Neural crest cell (in vitro differentiated cells): ENCODE data around the gene FPR2. TPM values are rescaled to one million over a fixed set of nuclear protein-coding genes. Genes with fewer than 3 reads are reported as not detected.

ENCODE experiments used
- DNase-seq: peaks from one replicate; pipeline ENCODE4 v3.0.0; 2021; ENCODE audit warnings: low read depth, mixed read lengths, low spot score
- H3K27ac Mint-ChIP-seq: one replicate; pipeline ENCODE4 v1.8.0; 2021; ENCODE audit warnings: mild to moderate bottlenecking, mixed read lengths; ENCODE audit not compliant: unreplicated experiment
- H3K27me3 Mint-ChIP-seq: 2 replicates; pipeline ENCODE4 v1.8.0; 2021; ENCODE audit warnings: low read depth, mild to moderate bottlenecking, mixed read lengths
- H3K36me3 Mint-ChIP-seq: 2 replicates; pipeline ENCODE4 v1.8.0; 2021; ENCODE audit warnings: low read depth, mild to moderate bottlenecking, mixed read lengths
- H3K4me1 Mint-ChIP-seq: 2 replicates; pipeline ENCODE4 v1.8.0; 2021; ENCODE audit warnings: mixed read lengths
- H3K4me3 Mint-ChIP-seq: one replicate; pipeline ENCODE4 v1.8.0; 2021; ENCODE audit warnings: mild to moderate bottlenecking, mixed read lengths
- H3K9me3 Mint-ChIP-seq: 2 replicates; pipeline ENCODE4 v1.8.0; 2021; ENCODE audit warnings: mixed read lengths
- total RNA-seq: library from RNA; stranded (reverse); gene quantifications from 2 replicates; pipeline ENCODE4 v1.2.1, GENCODE V29; 2021
- TF ChIP-seq, protein P1 (sequence below): fragments of 200-600 bp; sonication (generic); conservative IDR thresholded peaks from 2 replicates; pipeline ENCODE4 v1.5.0; 2021; ENCODE audit warnings: antibody characterized with exemption, mild to moderate bottlenecking

FPR2 gene
- total RNA-seq, 1 donor from 2014 or later = not detected

DNA sequence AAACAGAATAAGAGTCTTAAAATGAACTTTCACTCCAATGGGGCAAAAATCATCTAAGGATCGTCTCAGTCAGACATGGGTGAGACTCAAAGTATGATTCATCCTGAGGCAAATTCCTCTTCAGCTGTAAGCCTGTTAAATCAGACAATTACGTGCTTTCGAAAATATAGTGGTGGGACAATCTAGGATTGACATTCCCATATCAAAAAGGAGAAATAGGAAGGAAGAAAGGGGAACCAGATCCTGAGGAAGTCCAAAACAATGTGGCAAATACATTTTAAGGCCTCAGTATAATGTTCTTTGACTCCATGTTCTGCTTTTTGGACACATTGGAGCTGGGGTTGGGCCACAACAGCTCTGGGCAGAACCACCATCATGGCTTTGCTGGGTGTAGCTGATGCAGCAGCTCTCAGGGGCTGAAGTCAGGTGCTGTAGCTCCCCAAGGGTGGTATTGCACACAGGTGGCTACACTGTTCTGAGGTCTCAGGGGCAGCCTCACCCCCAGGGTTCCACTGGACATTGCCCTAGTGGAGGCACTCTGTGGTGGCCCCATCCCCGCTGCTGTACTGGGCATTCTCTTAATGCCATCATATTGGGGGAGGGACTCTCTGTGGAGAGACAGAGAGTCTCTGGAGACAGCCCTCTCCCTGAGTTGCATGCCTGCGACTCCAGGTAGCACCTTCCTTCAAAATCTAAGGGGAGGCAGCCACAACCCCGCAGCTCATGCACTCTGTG lies 28.2 kb downstream of the FPR2 start:
- peaks cover 6% of the 10 kb centered on the region for H3K9me3 Mint-ChIP-seq
- H3K4me3 Mint-ChIP-seq = no peak overlapping the region
- TF ChIP-seq, protein P1, sequence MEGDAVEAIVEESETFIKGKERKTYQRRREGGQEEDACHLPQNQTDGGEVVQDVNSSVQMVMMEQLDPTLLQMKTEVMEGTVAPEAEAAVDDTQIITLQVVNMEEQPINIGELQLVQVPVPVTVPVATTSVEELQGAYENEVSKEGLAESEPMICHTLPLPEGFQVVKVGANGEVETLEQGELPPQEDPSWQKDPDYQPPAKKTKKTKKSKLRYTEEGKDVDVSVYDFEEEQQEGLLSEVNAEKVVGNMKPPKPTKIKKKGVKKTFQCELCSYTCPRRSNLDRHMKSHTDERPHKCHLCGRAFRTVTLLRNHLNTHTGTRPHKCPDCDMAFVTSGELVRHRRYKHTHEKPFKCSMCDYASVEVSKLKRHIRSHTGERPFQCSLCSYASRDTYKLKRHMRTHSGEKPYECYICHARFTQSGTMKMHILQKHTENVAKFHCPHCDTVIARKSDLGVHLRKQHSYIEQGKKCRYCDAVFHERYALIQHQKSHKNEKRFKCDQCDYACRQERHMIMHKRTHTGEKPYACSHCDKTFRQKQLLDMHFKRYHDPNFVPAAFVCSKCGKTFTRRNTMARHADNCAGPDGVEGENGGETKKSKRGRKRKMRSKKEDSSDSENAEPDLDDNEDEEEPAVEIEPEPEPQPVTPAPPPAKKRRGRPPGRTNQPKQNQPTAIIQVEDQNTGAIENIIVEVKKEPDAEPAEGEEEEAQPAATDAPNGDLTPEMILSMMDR = no peak

DNA sequence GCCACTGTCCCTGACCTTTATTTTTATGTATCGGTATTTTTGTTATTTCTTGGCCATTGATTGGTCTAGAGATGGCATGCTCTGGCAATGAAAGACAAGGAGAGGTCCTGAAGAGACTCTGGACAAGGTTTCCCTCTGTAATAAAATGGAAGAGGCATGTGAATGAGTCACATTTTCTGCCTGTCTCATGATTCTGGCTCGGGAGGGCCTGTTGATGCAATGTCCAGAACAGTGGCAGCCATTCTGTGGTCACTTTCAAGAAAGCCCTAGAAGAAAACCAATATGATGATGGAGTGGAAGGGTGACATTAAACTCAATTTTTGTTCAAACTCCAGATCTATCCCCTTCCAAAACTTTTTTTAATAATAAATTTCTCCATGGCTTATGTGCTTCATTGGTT lies 32.0 kb downstream of the FPR2 start:
- Mint-ChIP-seq H3K9me3 (peaks cover 18% of the 10 kb centered on the region), H3K36me3 (peaks cover 3% of the 10 kb centered on the region)
- TF ChIP-seq, protein P1 = no peak

More for the DNA sequence above, 28.2 kb downstream of the FPR2 start:
- Mint-ChIP-seq H3K36me3 (no peaks in the 10 kb centered on the region), H3K27ac (no peak overlapping the region), H3K27me3 (peaks cover 3% of the 10 kb centered on the region), H3K4me1 (no peaks in the 10 kb centered on the region)
- no peak for DNase-seq

DNA sequence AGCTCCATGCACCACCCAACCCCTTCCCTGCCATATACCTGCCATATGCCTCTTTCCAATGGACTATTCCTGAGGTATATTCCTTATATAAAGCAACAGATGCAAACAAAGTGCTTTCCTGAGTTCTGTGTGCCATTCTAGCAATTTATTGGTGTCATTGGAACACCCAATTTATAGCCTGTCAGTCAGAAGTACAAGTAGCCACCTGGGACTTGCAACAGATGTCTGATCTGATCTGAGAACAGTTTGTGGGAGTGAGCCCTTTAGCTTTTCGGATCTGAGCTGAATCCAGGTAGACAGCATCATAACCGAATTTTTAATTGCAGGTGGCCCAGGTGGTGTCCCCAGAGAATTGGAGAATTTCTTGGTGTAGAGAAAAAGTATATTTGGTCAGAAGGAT lies 33.0 kb downstream of the FPR2 start:
- TF ChIP-seq, protein P1 = no peak
- H3K27ac Mint-ChIP-seq = no peak overlapping the region
- peaks cover 18% of the 10 kb centered on the region for H3K9me3 Mint-ChIP-seq
- H3K4me1 Mint-ChIP-seq = no peaks in the 10 kb centered on the region
- no peak for DNase-seq
- peaks cover 3% of the 10 kb centered on the region for H3K36me3 Mint-ChIP-seq
- no peak overlapping the region for H3K4me3 Mint-ChIP-seq
- H3K27me3 Mint-ChIP-seq = peaks cover 7% of the 10 kb centered on the region

More for the DNA sequence above, 32.0 kb downstream of the FPR2 start:
- no peak overlapping the region for H3K27ac Mint-ChIP-seq
- H3K27me3 Mint-ChIP-seq = peaks cover 7% of the 10 kb centered on the region
- H3K4me1 Mint-ChIP-seq = no peaks in the 10 kb centered on the region
- no peak for DNase-seq
- no peak overlapping the region for H3K4me3 Mint-ChIP-seq

DNA sequence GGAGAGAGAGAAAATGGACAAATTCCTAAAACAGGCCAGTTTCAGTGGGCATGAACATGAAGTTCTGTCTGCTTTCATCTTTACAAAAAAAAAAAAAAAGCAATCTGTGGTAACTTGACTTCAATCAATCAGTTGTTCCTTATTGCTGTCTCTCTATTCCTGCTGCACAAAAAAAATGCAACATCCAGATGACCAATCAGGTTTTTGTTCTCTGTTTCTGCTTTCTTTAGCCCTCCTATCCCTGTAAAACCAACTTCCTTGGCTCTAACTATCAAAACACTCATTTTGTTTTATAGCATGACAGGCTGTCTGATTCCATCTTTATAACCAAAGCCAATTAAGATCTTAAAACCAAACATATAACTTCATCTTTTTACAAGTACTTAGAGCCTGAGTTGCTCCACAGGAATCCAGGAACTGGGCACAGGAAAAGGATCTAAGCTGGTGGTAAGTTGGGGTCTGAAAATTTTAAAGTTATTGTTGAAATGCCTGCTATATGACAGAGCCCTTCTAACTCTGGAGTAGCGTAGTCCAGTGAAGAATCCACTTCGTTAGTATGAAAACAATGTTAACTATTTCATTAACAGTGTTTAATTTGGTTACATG lies 34.0 kb downstream of the FPR2 start, which contains the start of gene FPR3:
Gene FPR3, plus strand, starts transcription at position 273 of the 606 bp plus-strand sequence. CDS start 28,592 bp downstream, outside the sequence.
- peaks cover 18% of the 10 kb centered on the region for H3K9me3 Mint-ChIP-seq
- no peak within 1 kb of the TSS for H3K27ac Mint-ChIP-seq
- TF ChIP-seq, protein P1 = no peak
- no peak within 1 kb of the TSS for H3K4me3 Mint-ChIP-seq
- DNase-seq = no peak
- H3K4me1 Mint-ChIP-seq = peaks cover 2% of the 10 kb centered on the region
- peaks cover 7% of the 10 kb centered on the region for H3K27me3 Mint-ChIP-seq
- peaks cover 3% of the 10 kb centered on the region for H3K36me3 Mint-ChIP-seq

DNA sequence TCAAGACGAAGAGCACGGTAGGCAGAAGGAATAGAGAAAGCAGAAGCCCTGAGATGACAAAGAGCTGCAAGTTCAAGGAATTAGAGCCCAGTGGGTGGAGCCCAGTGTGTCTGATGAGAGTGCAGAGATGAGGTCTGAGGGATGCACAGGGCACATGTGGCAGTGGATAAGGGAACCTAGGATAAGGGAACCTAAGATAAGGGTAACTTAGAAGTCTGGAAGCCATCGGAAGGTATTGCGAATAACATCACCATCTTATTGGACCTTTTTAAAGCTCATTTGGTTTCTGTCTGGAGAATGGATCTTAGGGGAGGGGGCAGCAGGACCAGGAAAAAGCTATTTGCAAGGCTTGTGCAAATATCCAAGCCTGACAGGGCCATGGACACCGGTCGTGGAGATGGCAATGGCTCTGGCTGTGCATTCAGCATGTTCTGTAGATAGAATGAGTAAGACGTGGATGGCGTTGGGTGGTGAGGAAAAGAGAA lies 35.3 kb downstream of the FPR2 start:
- H3K4me3 Mint-ChIP-seq = no peak overlapping the region
- peaks cover 3% of the 10 kb centered on the region for H3K36me3 Mint-ChIP-seq
- TF ChIP-seq, protein P1 = no peak
- H3K27me3 Mint-ChIP-seq = peaks cover 3% of the 10 kb centered on the region
- H3K27ac Mint-ChIP-seq = no peak overlapping the region
- peaks cover 6% of the 10 kb centered on the region for H3K4me1 Mint-ChIP-seq
- H3K9me3 Mint-ChIP-seq = peaks cover 24% of the 10 kb centered on the region
- no peak for DNase-seq
